HepG2 (cell line): ENCODE data around the gene UTF1. TPM values are rescaled to one million over a fixed set of nuclear protein-coding genes. Genes with fewer than 3 reads are reported as not detected.

ENCODE experiments used
- ATAC-seq: fragments of 200-7000 bp; cut with Tn5 transposase; 3 replicates; pipeline ENCODE4 v1.9.1; 2020; ENCODE audit warnings: mild to moderate bottlenecking, moderate library complexity
- BruUV-seq: library from RNA; stranded (reverse); fragments of 400-500 nt; replicated peaks from 2 replicates; lab custom pipeline; 2021; lab: Mats Ljungman, UMichigan
- CTCF ChIA-PET: fragments of 300-600 bp; formaldehyde crosslinking; extraction: SDS; loops from one replicate; lab custom pipeline; 2021; ENCODE audit warnings: low total read pairs, inconsistent platforms, low intra/inter-chr PET ratio; lab: Yijun Ruan, JAX
- POLR2A ChIA-PET: fragments of 350-600 bp; sonication (Branson Sonifier 250); formaldehyde crosslinking; loops from one replicate; lab custom pipeline; 2020; ENCODE audit warnings: antibody characterized with exemption, inconsistent platforms; lab: Yijun Ruan, JAX
- DNase-seq: peaks from one replicate; pipeline ENCODE4 v3.0.0-alpha.2; 2015; ENCODE audit warnings: low spot score
- FAIRE-seq: peaks from 3 replicates; lab custom pipeline; 2011; peaks lifted over from hg19 to GRCh38; lab: Jason Lieb, UNC
- H2AFZ ChIP-seq: one replicate; pipeline ENCODE4 v1.6.1; 2011; ENCODE audit warnings: low read length, inconsistent platforms
- H3K27ac ChIP-seq: fragments of 300-600 bp; 3 replicates; pipeline ENCODE4 v1.8.0; 2011; ENCODE audit warnings: mixed run types, mild to moderate bottlenecking, mixed read lengths, low read length, inconsistent platforms; ENCODE audit not compliant: insufficient read depth; ENCODE audit errors: extremely low read length
- H3K27me3 ChIP-seq, 2 experiments: fragments of 200-600 bp in 1 of 2; 2 replicates in 1 of 2; 3 replicates in 1 of 2; pipeline versions ENCODE4 v1.6.0 to v1.8.0; 2011; ENCODE audit warnings: low read length in 2 of 2, mild to moderate bottlenecking in 2 of 2, moderate library complexity in 2 of 2, inconsistent platforms in 1 of 2; ENCODE audit not compliant: insufficient read depth in 2 of 2, control insufficient read depth in 1 of 2
- H3K36me3 ChIP-seq, 2 experiments: fragments of 200-600 bp in 1 of 2; replicated peaks in 1 of 2; 2 replicates in 1 of 2; 3 replicates in 1 of 2; pipeline versions ENCODE4 v1.5.1 to v1.8.0; 2011; ENCODE audit warnings: low read length in 2 of 2, inconsistent platforms in 1 of 2; ENCODE audit not compliant: insufficient read depth in 2 of 2, control insufficient read depth in 1 of 2
- H3K4me1 ChIP-seq: 2 replicates; pipeline ENCODE4 v1.5.1; 2012; ENCODE audit warnings: low read length, inconsistent platforms; ENCODE audit not compliant: insufficient read depth
- H3K4me2 ChIP-seq: 2 replicates; pipeline ENCODE4 v1.6.0; 2011; ENCODE audit warnings: low read depth, low read length, inconsistent platforms
- H3K4me3 ChIP-seq, 3 experiments: fragments of 200-600 bp in 1 of 3; sonication (generic), shearing (Covaris generic) in 1 of 3; replicated peaks in 1 of 3; 2 replicates each; pipeline ENCODE4 v1.5.1; 2011 to 2016; ENCODE audit warnings: low read length in 3 of 3, inconsistent platforms in 2 of 3, low read depth in 2 of 3, mild to moderate bottlenecking in 2 of 3, control low read depth in 1 of 3, mixed read lengths in 1 of 3; ENCODE audit not compliant: insufficient read depth in 1 of 3
- H3K79me2 ChIP-seq: one replicate; pipeline ENCODE4 v1.6.1; 2011; ENCODE audit warnings: low read length, inconsistent platforms; ENCODE audit not compliant: insufficient read depth
- H3K9ac ChIP-seq: 2 replicates; pipeline ENCODE4 v1.6.0; 2011; ENCODE audit warnings: mild to moderate bottlenecking, low read depth, low read length, inconsistent platforms; ENCODE audit not compliant: insufficient read depth
- H3K9me3 ChIP-seq: 2 replicates; pipeline ENCODE4 v1.5.1; 2012; ENCODE audit warnings: mild to moderate bottlenecking, low read length
- H4K20me1 ChIP-seq: 2 replicates; pipeline ENCODE4 v1.6.0; 2011; ENCODE audit warnings: inconsistent platforms, mild to moderate bottlenecking, low read length, moderate library complexity; ENCODE audit not compliant: insufficient read depth
- ATF7-NPFF ChIP-seq: sonication (generic); formaldehyde crosslinking; IDR thresholded peaks from 2 replicates; pipeline ENCODE4 v1.8.1; 2023; ENCODE audit warnings: mild to moderate bottlenecking, low read depth, missing genetic modification reagents, moderate library complexity
- CEBPB ChIP-seq: IDR thresholded peaks from 2 replicates; pipeline ENCODE4 v1.6.1; 2011; ENCODE audit warnings: low read depth, low read length, improper control_type of control experiment, borderline replicate concordance
- CREM ChIP-seq, 2 experiments: sonication (generic) in 1 of 2; formaldehyde crosslinking in 1 of 2; IDR thresholded peaks; 2 replicates each; pipeline versions ENCODE4 v1.4.0 to v1.6.1; 2016 to 2020; ENCODE audit warnings: antibody characterized with exemption in 1 of 2, mild to moderate bottlenecking in 1 of 2, missing genetic modification reagents in 1 of 2
- ETV6 ChIP-seq: sonication (generic); formaldehyde crosslinking; conservative IDR thresholded peaks from 2 replicates; pipeline ENCODE4 v1.4.0; 2020; ENCODE audit warnings: missing genetic modification reagents
- FOSL2 ChIP-seq: sonication (generic); formaldehyde crosslinking; IDR thresholded peaks from 2 replicates; pipeline ENCODE4 v1.4.0; 2020; ENCODE audit warnings: missing genetic modification reagents
- FOXA1 ChIP-seq, 2 experiments: fragments of 450-650 bp in 1 of 2; sonication (generic) in 1 of 2; formaldehyde crosslinking in 1 of 2; IDR thresholded peaks; 2 replicates each; pipeline versions ENCODE4 v1.4.0 to v1.6.1; 2016 to 2020; ENCODE audit warnings: missing genetic modification reagents in 1 of 2
- FOXA3 ChIP-seq: IDR thresholded peaks from 2 replicates; pipeline ENCODE4 v1.6.1; 2016; ENCODE audit warnings: missing genetic modification reagents, missing compliant biosample characterization
- HOXA5 ChIP-seq: sonication (generic); formaldehyde crosslinking; IDR thresholded peaks from 2 replicates; pipeline ENCODE4 v1.4.0; 2020; ENCODE audit warnings: missing genetic modification reagents
- JDP2 ChIP-seq: sonication (generic); formaldehyde crosslinking; IDR thresholded peaks from 2 replicates; pipeline ENCODE4 v1.8.1; 2022; ENCODE audit warnings: missing genetic modification reagents, borderline replicate concordance
- KLF16 ChIP-seq, 2 experiments: sonication (generic) in 1 of 2; formaldehyde crosslinking in 1 of 2; IDR thresholded peaks; 2 replicates each; pipeline versions ENCODE4 v1.6.1 to v1.8.0; 2016 to 2023; ENCODE audit warnings: missing genetic modification reagents in 2 of 2, missing compliant biosample characterization in 1 of 2
- MEIS1 ChIP-seq: sonication (generic); formaldehyde crosslinking; IDR thresholded peaks from 2 replicates; pipeline ENCODE4 v1.9.0; 2021; ENCODE audit warnings: mild to moderate bottlenecking, missing genetic modification reagents, moderate library complexity, borderline replicate concordance
- NBN ChIP-seq: fragments of 450-650 bp; conservative IDR thresholded peaks from 2 replicates; pipeline ENCODE4 v1.6.1; 2017
- POLR2G ChIP-seq: fragments of 200-400 bp; formaldehyde crosslinking; IDR thresholded peaks from 2 replicates; pipeline ENCODE4 v1.6.1; 2018; ENCODE audit warnings: mild to moderate bottlenecking, low read depth, low read length, moderate library complexity
- TBX2 ChIP-seq: sonication (generic); formaldehyde crosslinking; IDR thresholded peaks from 2 replicates; pipeline ENCODE4 v1.5.0; 2020; ENCODE audit warnings: missing genetic modification reagents, mild to moderate bottlenecking, borderline replicate concordance
- XRCC5 ChIP-seq: fragments of 200-400 bp; formaldehyde crosslinking; optimal IDR thresholded peaks from 2 replicates; pipeline ENCODE3; 2017; ENCODE audit warnings: mild to moderate bottlenecking, low read length
- ZFX ChIP-seq: sonication (generic); formaldehyde crosslinking; IDR thresholded peaks from 2 replicates; pipeline ENCODE4 v1.4.0; 2020; ENCODE audit warnings: mild to moderate bottlenecking, low read depth, missing genetic modification reagents, moderate library complexity
- ZNF180 ChIP-seq: sonication (generic); formaldehyde crosslinking; IDR thresholded peaks from 2 replicates; pipeline ENCODE4 v1.4.0; 2020; ENCODE audit warnings: low read depth, missing genetic modification reagents, borderline replicate concordance
- ZNF207 ChIP-seq: fragments of 450-650 bp; IDR thresholded peaks from 2 replicates; pipeline ENCODE4 v1.6.1; 2016; ENCODE audit warnings: antibody characterized with exemption, borderline replicate concordance
- ZNF333 ChIP-seq: sonication (generic); formaldehyde crosslinking; IDR thresholded peaks from 2 replicates; pipeline ENCODE4 v1.4.0; 2020; ENCODE audit warnings: mild to moderate bottlenecking, missing genetic modification reagents, borderline replicate concordance
- ZNF350 ChIP-seq: sonication (generic); formaldehyde crosslinking; IDR thresholded peaks from 2 replicates; pipeline ENCODE4 v1.4.0; 2020; ENCODE audit warnings: mild to moderate bottlenecking, low read depth, missing genetic modification reagents, borderline replicate concordance
- ZNF496 ChIP-seq: sonication (generic); formaldehyde crosslinking; IDR thresholded peaks from 2 replicates; pipeline ENCODE4 v1.8.1; 2023; ENCODE audit warnings: mild to moderate bottlenecking, moderate library complexity, missing genetic modification reagents; ENCODE audit not compliant: insufficient replicate concordance
- ZNF619 ChIP-seq: sonication (generic); formaldehyde crosslinking; IDR thresholded peaks from 2 replicates; pipeline ENCODE4 v1.4.0; 2020; ENCODE audit warnings: mild to moderate bottlenecking, missing genetic modification reagents
- ZNF724P ChIP-seq: sonication (generic); formaldehyde crosslinking; IDR thresholded peaks from 2 replicates; pipeline ENCODE4 v1.8.0; 2022; ENCODE audit warnings: missing genetic modification reagents, borderline replicate concordance
- WGBS: methylation state at CpG from one replicate; pipeline ENCODE4 v1.1.6; 2017; ENCODE audit warnings: low lambda C conversion rate; 5-methylcytosine and 5-hydroxymethylcytosine counted together
- in situ Hi-C: cut with HindIII; loops from 2 replicates; pipeline ENCODE4 v1.10.0; 2017; ENCODE audit warnings: low pct_unique_long_range_greater_than_20kb; ENCODE audit not compliant: extremely low pct_ligation_motif_present
- intact Hi-C: fragments of 100-400 bp; cut with micrococcal nuclease; formaldehyde crosslinking; loops from one replicate; pipeline ENCODE4 v1.10.0; 2022; ENCODE audit not compliant: unreplicated experiment
- polyA plus RNA-seq, 8 experiments: library from polyadenylated mRNA; depleted of rRNA in 3 of 8; stranded (reverse) in 7 of 8; unstranded in 1 of 8; fragments of >200 nt; fragmentation: Illumina TruSeq in 4 of 8; extraction: Trizol in 4 of 8; gene quantifications; 2 replicates each; pipeline versions ENCODE4 v1.2.1 to v1.2.3, GENCODE V29; 2011 to 2016; ENCODE audit warnings: low read depth in 4 of 8, missing spikeins in 1 of 8, mixed read lengths in 1 of 8; ENCODE audit not compliant: insufficient read depth in 1 of 8
- total RNA-seq, 5 experiments: library from RNA; depleted of rRNA; stranded (reverse); fragments of >200 nt; fragmentation: Illumina TruSeq; extraction: Trizol; gene quantifications; 2 replicates each; pipeline ENCODE4 v1.2.3, GENCODE V29; 2016; ENCODE audit warnings: low read depth in 1 of 5

Gene UTF1
- total and polyA plus RNA-seq, 2 of the 13 experiments (the other 11 are each of a cell fraction or from before 2014, with no cell fraction given): not detected

DNA sequence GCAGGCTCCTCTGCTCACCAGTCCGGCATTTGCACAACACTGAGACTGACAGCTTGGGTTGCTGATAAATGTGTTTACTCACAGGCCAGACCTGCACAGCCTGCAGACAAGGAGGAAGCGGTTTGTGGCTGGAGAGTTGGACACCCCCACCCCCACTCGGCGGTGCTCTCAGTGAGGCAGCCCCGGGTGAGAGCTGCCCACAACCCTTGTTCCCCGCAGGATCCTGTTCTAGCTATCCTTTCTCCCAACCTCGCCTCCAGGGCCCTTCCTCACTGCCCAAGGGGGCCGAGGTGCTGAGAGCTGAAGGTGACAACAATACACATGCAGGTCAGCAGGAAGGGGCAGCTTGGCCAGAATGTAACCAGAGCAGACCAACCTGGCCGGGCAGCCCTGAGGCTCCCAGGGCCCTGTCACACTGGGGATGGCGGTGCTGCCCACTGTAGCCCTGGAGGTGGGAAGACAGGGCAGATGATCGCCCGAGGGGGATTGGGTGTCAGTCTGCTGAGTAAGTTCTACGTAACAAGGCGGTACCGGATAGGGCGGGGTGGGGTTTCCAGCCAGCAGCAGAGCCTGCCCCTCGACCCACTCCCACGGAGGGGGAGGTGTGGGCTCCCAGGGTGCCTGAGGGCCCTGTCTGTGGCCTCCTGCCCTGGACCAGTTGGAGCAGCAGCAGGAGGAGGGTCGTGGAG, 48.7 kb downstream of the UTF1 start:
- H2AFZ ChIP-seq: no peak overlapping the region
- POLR2A ChIA-PET: interaction anchor here (0.7 to 1.2 kb wide), 2 partner anchors 21 to 242 kb away, joined by 3 to 6 read pairs; no protein-coding TSS in a partner anchor
- peaks cover 23% of the 10 kb centered on the region for H3K4me1 ChIP-seq
- CTCF ChIA-PET: no interaction called here
- H3K27me3 ChIP-seq: peaks cover 0 to 21% of the 10 kb centered on the region in 2 experiments; a peak in 3 of 5 replicates
- 0 out of 6 replicates have a peak overlapping the region, but pooled peaks of 1 of the 3 experiments have one; percentile 48 for H3K4me3 ChIP-seq
- H3K36me3 ChIP-seq: peaks cover 16 to 25% of the 10 kb centered on the region in 2 experiments; a peak in 4 of 5 replicates
- peak overlapping the region; percentile 60 for H3K4me2 ChIP-seq
- peaks cover 7% of the 10 kb centered on the region; the same call in 1 of the 2 replicates for H4K20me1 ChIP-seq
- WGBS: 46% methylated on average over 12 of the region's 19 CpGs
- in situ Hi-C loops: no loop called here
- DNase-seq (peak; percentile 72), ATAC-seq (peak; percentile 76), FAIRE-seq (peak; percentile 72)
- no peaks in the 10 kb centered on the region for H3K9me3 ChIP-seq
- H3K79me2 ChIP-seq: no peaks in the 10 kb centered on the region
- H3K9ac ChIP-seq: no peak overlapping the region
- no TSS peak for BruUV-seq
- H3K27ac ChIP-seq: no peak overlapping the region
- intact Hi-C loops: no loop called here
- TF ChIP-seq NBN: no peak
- no peak for TF ChIP-seq ZNF619
- peak; percentile 31; the same call in 1 of the 2 replicates for TF ChIP-seq ATF7-NPFF (CRISPR knock-in tag)
- no peak for TF ChIP-seq KLF16 (CRISPR knock-in tag; IDR thresholded peaks at IDR 0.05)
- TF ChIP-seq ZNF350 (CRISPR knock-in tag): 0 out of 2 replicates have a peak, but pooled peaks have one; percentile 20
- no peak for TF ChIP-seq ZNF496 (CRISPR knock-in tag)
- no peak for TF ChIP-seq ZNF207
- TF ChIP-seq FOXA1 (IDR thresholded peaks at IDR 0.05): no peak
- TF ChIP-seq FOXA1 (CRISPR knock-in tag; IDR thresholded peaks at IDR 0.05): peak; percentile 86
- no peak for TF ChIP-seq JDP2 (CRISPR knock-in tag)
- peak; percentile 35 for TF ChIP-seq XRCC5
- no peak for TF ChIP-seq ETV6 (CRISPR knock-in tag)
- TF ChIP-seq ZNF180 (CRISPR knock-in tag): no peak
- TF ChIP-seq FOXA3 (CRISPR knock-in tag): peak; percentile 47
- TF ChIP-seq ZNF333 (CRISPR knock-in tag): 0 out of 2 replicates have a peak, but pooled peaks have one; percentile 43
- peak; percentile 41; the same call in 1 of the 2 replicates for TF ChIP-seq ZFX (CRISPR knock-in tag)
- TF ChIP-seq HOXA5: peak; percentile 91
- 0 out of 2 replicates have a peak, but pooled peaks have one; percentile 30 for TF ChIP-seq POLR2G
- peak; percentile 2; the same call in 1 of the 2 replicates for TF ChIP-seq CREM (IDR thresholded peaks at IDR 0.05)
- TF ChIP-seq CREM (CRISPR knock-in tag; IDR thresholded peaks at IDR 0.05): no peak
- TF ChIP-seq FOSL2 (CRISPR knock-in tag): 0 out of 2 replicates have a peak, but pooled peaks have one; percentile 22
- TF ChIP-seq ZNF724P: 0 out of 2 replicates have a peak, but pooled peaks have one; percentile 30
- peak; percentile 65; the same call in 1 of the 2 replicates for TF ChIP-seq CEBPB
- TF ChIP-seq MEIS1: peak; percentile 86; the same call in 1 of the 2 replicates
- TF ChIP-seq TBX2 (CRISPR knock-in tag): peak; percentile 20; the same call in 1 of the 2 replicates
